A549 (cell line): ENCODE data around the gene FANCI. TPM values are rescaled to one million over a fixed set of nuclear protein-coding genes. Genes with fewer than 3 reads are reported as not detected.

ENCODE experiments used
- ATAC-seq, 2 experiments: fragments of 200-7000 bp in 1 of 2; fragments of >200 bp in 1 of 2; cut with Nextera tagmentation in 1 of 2; cut with Tn5 transposase in 1 of 2; 3 replicates each; pipeline versions ENCODE4 v1.8.0 to v1.9.1; 2018 to 2020; ENCODE audit warnings: mild to moderate bottlenecking in 1 of 2, moderate library complexity in 1 of 2
- CTCF ChIA-PET: fragments of 300-600 bp; sonication (Branson Sonifier 250); formaldehyde crosslinking; extraction: SDS; loops from one replicate; lab custom pipeline; 2021; ENCODE audit warnings: antibody characterized with exemption, inconsistent platforms; lab: Yijun Ruan, JAX
- POLR2A ChIA-PET: fragments of 350-600 bp; formaldehyde crosslinking; extraction: SDS; loops from one replicate; lab custom pipeline; 2021; ENCODE audit warnings: antibody characterized with exemption, inconsistent platforms; lab: Yijun Ruan, JAX
- DNase-seq, 2 experiments: peaks; one replicate each; pipeline versions ENCODE4 v3.0.0 to v3.0.0-alpha.2; 2011 to 2016; ENCODE audit warnings: low read depth in 1 of 2, low spot score in 1 of 2
- FAIRE-seq: peaks from 2 replicates; lab custom pipeline; 2011; peaks lifted over from hg19 to GRCh38; lab: Jason Lieb, UNC
- H3K27ac ChIP-seq, 2 experiments: fragments of >200 bp; sonication (Bioruptor Twin); formaldehyde crosslinking; 3 replicates each; pipeline ENCODE4 v1.5.1; 2016 to 2017
- H3K4me1 ChIP-seq: fragments of >200 bp; sonication (Bioruptor Twin); formaldehyde crosslinking; 3 replicates; pipeline ENCODE4 v1.6.1; 2016
- H3K4me2 ChIP-seq: fragments of >200 bp; sonication (Bioruptor Twin); formaldehyde crosslinking; 3 replicates; pipeline ENCODE4 v1.6.1; 2016
- H3K4me3 ChIP-seq: fragments of >200 bp; sonication (Bioruptor Twin); formaldehyde crosslinking; 3 replicates; pipeline ENCODE4 v1.5.1; 2016
- H3K9me3 ChIP-seq: fragments of >200 bp; sonication (Bioruptor Twin); formaldehyde crosslinking; 3 replicates; pipeline ENCODE4 v1.6.1; 2016
- CBX2 ChIP-seq: fragments of 200-600 bp; sonication (generic); IDR thresholded peaks from 2 replicates; pipeline ENCODE4 v1.6.1; 2016; ENCODE audit warnings: low read depth, mild to moderate bottlenecking, borderline replicate concordance
- CEBPB ChIP-seq, 2 experiments: fragments of >200 bp in 1 of 2; sonication (Bioruptor Twin) in 1 of 2; formaldehyde crosslinking in 1 of 2; IDR thresholded peaks; 2 replicates each; pipeline ENCODE4 v1.6.1; 2012 to 2016
- CHD2 ChIP-seq: fragments of 150-350 bp; IDR thresholded peaks from 2 replicates; pipeline ENCODE4 v1.6.1; 2014; ENCODE audit warnings: low read length; ENCODE audit not compliant: partially characterized antibody
- CHD4 ChIP-seq: fragments of 200-600 bp; sonication (generic); IDR thresholded peaks from 2 replicates; pipeline ENCODE4 v1.6.1; 2016; ENCODE audit warnings: antibody characterized with exemption, mild to moderate bottlenecking, borderline replicate concordance
- EHF ChIP-seq: fragments of 250-450 bp; sonication (Bioruptor Pico); IDR thresholded peaks from 2 replicates; pipeline ENCODE4 v1.5.0; 2020; ENCODE audit warnings: mild to moderate bottlenecking
- EHMT2 ChIP-seq: fragments of 200-600 bp; sonication (generic); IDR thresholded peaks from 2 replicates; pipeline ENCODE4 v1.6.1; 2016; ENCODE audit warnings: antibody characterized with exemption, low read depth, mild to moderate bottlenecking, moderate library complexity
- HDAC2 ChIP-seq: fragments of 200-600 bp; sonication (generic); IDR thresholded peaks from 2 replicates; pipeline ENCODE4 v1.6.1; 2016
- HOXB13 ChIP-seq: fragments of 250-450 bp; sonication (Bioruptor Pico); IDR thresholded peaks from 2 replicates; pipeline ENCODE4 v1.5.0; 2020; ENCODE audit warnings: low read depth, mild to moderate bottlenecking, moderate library complexity
- MAFK ChIP-seq: fragments of 450-650 bp; IDR thresholded peaks from 2 replicates; pipeline ENCODE4 v1.6.1; 2014; ENCODE audit not compliant: partially characterized antibody
- NPAS2 ChIP-seq: fragments of 250-450 bp; sonication (Bioruptor Pico); IDR thresholded peaks from 2 replicates; pipeline ENCODE4 v1.8.0; 2022; ENCODE audit warnings: mild to moderate bottlenecking, moderate library complexity, borderline replicate concordance
- PHF8 ChIP-seq: fragments of 200-600 bp; sonication (generic); IDR thresholded peaks from 2 replicates; pipeline ENCODE4 v1.6.1; 2016; ENCODE audit warnings: low read depth, mild to moderate bottlenecking, antibody characterized with exemption, moderate library complexity, borderline replicate concordance
- RARB ChIP-seq: fragments of 250-450 bp; sonication (Bioruptor Pico); IDR thresholded peaks from 2 replicates; pipeline ENCODE4 v1.8.0; 2021; ENCODE audit warnings: mild to moderate bottlenecking, moderate library complexity
- RCOR1 ChIP-seq: fragments of 150-350 bp; IDR thresholded peaks from 2 replicates; pipeline ENCODE4 v1.6.1; 2014; ENCODE audit warnings: antibody characterized with exemption, low read length, low read depth
- ZFP36 ChIP-seq: fragments of 450-650 bp; IDR thresholded peaks from 2 replicates; pipeline ENCODE4 v1.6.1; 2014; ENCODE audit warnings: borderline replicate concordance; ENCODE audit not compliant: partially characterized antibody
- WGBS: methylation state at CpG from one replicate; pipeline ENCODE4 v1.1.6; 2017; ENCODE audit errors: missing lambda C conversion rate; 5-methylcytosine and 5-hydroxymethylcytosine counted together
- polyA plus RNA-seq, 4 experiments: library from polyadenylated mRNA; depleted of rRNA in 3 of 4; stranded (reverse); fragments of >200 nt; fragmentation: RNase III in 1 of 4; extraction: RNeasy Plus Mini Kit Qiagen cat#74134 plus additional on column Dnase treatment in 1 of 4; gene quantifications; 2 replicates in 3 of 4; 3 replicates in 1 of 4; pipeline ENCODE4 v1.2.3, GENCODE V29; 2011 to 2017
- TF ChIP-seq, protein P1 (sequence below): fragments of >200 bp; sonication (Bioruptor Twin); formaldehyde crosslinking; IDR thresholded peaks from 3 replicates; pipeline ENCODE4 v1.5.1; 2016
- TF ChIP-seq, protein P2 (sequence below): fragments of 150-350 bp; IDR thresholded peaks from 2 replicates; pipeline ENCODE4 v1.6.1; 2014; ENCODE audit warnings: low read depth, mild to moderate bottlenecking, low read length
- TF ChIP-seq, protein P3 (sequence below): fragments of 200-600 bp; sonication (generic); IDR thresholded peaks from 2 replicates; pipeline ENCODE4 v1.6.1; 2016; ENCODE audit warnings: antibody characterized with exemption, mild to moderate bottlenecking, moderate library complexity
- TF ChIP-seq, protein P4 (sequence below): IDR thresholded peaks from 2 replicates; pipeline ENCODE4 v1.6.1; 2012
- TF ChIP-seq, protein P5 (sequence below): fragments of 450-650 bp; IDR thresholded peaks from 2 replicates; pipeline ENCODE4 v1.6.1; 2014; ENCODE audit warnings: antibody characterized with exemption

Gene FANCI
- polyA plus RNA-seq, 2 of the 4 experiments (the other 2 are of a cell fraction), result 101 to 123 TPM

DNA sequence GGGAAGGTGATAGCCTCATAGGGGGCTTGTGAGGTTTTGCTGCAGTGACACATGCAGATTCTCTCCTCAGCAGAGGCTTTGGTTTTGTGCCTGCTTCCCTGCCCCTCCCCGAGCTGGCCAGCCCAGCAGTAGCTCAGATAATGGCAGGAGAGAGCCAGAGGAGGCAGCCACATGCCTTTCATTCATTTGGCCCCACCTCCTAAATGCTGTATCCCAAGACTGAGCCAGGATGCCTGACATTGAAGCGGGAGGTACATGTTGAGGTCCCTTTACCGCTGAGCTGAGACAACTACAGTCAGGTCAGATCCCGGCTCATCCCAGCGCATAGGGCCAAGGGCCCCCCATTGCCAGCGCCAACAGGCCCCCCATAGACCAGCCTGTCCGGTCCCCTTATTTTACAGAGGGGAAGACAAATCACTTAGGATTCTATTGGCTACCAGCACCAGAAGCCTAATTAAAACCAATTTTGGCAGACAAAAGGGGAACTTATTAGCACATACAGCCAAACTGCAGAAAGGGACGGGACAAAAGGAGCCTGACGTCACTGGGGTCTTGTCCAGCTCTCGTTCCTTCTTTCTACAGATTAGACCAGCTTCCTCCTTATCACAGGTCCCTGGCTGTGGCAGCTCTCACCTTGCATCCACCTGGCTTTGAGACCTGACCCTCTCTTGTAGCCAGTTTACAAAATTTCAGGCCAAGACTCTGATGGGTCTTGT lies 102.9 kb downstream of the FANCI start:
- DNase-seq (no peak), FAIRE-seq (no peak), ATAC-seq (peak; percentile 40 to 65; a peak in 3 of 6 replicates)
- Histone ChIP-seq H3K4me1 (no peaks in the 10 kb centered on the region), H3K4me3 (no peak overlapping the region), H3K9me3 (no peaks in the 10 kb centered on the region), H3K27ac (no peak overlapping the region), H3K4me2 (no peak overlapping the region)
- CTCF ChIA-PET, result interaction anchor here (0.8 to 34.7 kb wide), 7 partner anchors 11 to 140 kb away, joined by 3 to 593 read pairs (median 4); no protein-coding TSS in a partner anchor
- WGBS, result 73% methylated on average over 10 of the region's 10 CpGs
- TF ChIP-seq, protein P1, sequence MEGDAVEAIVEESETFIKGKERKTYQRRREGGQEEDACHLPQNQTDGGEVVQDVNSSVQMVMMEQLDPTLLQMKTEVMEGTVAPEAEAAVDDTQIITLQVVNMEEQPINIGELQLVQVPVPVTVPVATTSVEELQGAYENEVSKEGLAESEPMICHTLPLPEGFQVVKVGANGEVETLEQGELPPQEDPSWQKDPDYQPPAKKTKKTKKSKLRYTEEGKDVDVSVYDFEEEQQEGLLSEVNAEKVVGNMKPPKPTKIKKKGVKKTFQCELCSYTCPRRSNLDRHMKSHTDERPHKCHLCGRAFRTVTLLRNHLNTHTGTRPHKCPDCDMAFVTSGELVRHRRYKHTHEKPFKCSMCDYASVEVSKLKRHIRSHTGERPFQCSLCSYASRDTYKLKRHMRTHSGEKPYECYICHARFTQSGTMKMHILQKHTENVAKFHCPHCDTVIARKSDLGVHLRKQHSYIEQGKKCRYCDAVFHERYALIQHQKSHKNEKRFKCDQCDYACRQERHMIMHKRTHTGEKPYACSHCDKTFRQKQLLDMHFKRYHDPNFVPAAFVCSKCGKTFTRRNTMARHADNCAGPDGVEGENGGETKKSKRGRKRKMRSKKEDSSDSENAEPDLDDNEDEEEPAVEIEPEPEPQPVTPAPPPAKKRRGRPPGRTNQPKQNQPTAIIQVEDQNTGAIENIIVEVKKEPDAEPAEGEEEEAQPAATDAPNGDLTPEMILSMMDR, result no peak
- no peak for TF ChIP-seq HOXB13 (CRISPR knock-in tag)
- no peak for TF ChIP-seq CHD4
- TF ChIP-seq HDAC2, result no peak
- TF ChIP-seq, all 56 proteins: peak for 0
- POLR2A ChIA-PET, result no interaction called here

DNA sequence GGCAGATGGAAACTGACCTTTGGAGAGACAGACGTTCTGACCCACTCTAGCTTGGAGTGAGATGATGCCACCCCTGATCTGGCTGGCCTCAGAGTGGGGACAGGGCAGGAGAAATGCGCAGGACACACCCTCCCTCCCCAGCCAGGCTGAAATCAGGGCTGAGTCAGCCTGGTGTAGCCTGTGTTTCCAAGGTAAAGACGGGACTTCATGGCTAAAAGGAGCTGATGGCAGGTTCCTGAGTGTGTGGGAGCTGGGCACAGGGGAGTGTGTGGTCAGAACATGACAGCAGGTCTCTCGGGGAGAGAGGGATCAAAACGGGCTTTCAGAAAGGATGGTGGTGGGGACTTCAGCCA lies 105.4 kb downstream of the FANCI start:
- WGBS, result 30% methylated on average over 5 of the region's 5 CpGs
- Histone ChIP-seq H3K4me2 (no peak overlapping the region), H3K4me3 (no peak overlapping the region), H3K27ac (no peak overlapping the region), H3K9me3 (no peaks in the 10 kb centered on the region), H3K4me1 (no peaks in the 10 kb centered on the region)
- ATAC-seq, result 0 out of 6 replicates have a peak, but pooled peaks of 1 of the 2 experiments have one; percentile 20
- DNase-seq, result no peak
- TF ChIP-seq RARB (CRISPR knock-in tag) (no peak), CBX2 (no peak)
- FAIRE-seq, result no peak
- ChIA-PET POLR2A (no interaction called here), CTCF (interaction anchor here (0.6 to 34.7 kb wide), 6 partner anchors 8 to 142 kb away, joined by 3 to 593 read pairs (median 4); partner anchors contain the start of gene POLG)

DNA sequence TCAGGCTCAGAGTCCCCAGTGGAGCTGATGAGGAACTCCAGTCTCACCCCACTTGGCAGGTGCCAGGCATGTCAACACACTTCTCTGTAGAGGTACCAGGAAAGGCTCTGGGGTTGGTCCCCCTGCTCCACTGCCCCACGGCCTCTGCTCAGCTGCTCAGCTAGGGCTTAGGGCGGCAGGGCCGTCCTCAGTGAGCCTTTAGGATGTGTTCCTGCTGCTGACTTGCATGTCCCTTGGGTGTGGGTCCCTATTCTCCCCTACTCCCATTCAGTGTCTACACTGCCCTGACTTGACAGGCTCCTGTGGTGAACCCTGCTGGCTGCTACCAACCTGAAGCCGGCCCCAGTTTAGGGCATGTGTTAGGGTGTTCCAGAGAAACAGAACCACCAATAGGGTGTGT lies 108.7 kb downstream of the FANCI start:
- Histone ChIP-seq H3K4me1 (0 out of 3 replicates have a peak, but pooled peaks cover 3% of the 10 kb centered on the region), H3K4me3 (no peak overlapping the region), H3K27ac (no peak overlapping the region), H3K9me3 (no peaks in the 10 kb centered on the region), H3K4me2 (no peak overlapping the region)
- FAIRE-seq (no peak), ATAC-seq (peak; percentile 37 to 48; a peak in 3 of 6 replicates), DNase-seq (no peak)
- POLR2A ChIA-PET, result no interaction called here
- WGBS, result 42% methylated on average over 4 of the region's 4 CpGs
- CTCF ChIA-PET, result interaction anchor here (1.0 to 19.6 kb wide), 6 partner anchors 19 to 145 kb away, joined by 3 to 593 read pairs (median 122); partner anchors contain the start of gene POLG
- TF ChIP-seq, protein P2, sequence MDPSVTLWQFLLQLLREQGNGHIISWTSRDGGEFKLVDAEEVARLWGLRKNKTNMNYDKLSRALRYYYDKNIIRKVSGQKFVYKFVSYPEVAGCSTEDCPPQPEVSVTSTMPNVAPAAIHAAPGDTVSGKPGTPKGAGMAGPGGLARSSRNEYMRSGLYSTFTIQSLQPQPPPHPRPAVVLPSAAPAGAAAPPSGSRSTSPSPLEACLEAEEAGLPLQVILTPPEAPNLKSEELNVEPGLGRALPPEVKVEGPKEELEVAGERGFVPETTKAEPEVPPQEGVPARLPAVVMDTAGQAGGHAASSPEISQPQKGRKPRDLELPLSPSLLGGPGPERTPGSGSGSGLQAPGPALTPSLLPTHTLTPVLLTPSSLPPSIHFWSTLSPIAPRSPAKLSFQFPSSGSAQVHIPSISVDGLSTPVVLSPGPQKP, result no peak
- TF ChIP-seq, protein P3, sequence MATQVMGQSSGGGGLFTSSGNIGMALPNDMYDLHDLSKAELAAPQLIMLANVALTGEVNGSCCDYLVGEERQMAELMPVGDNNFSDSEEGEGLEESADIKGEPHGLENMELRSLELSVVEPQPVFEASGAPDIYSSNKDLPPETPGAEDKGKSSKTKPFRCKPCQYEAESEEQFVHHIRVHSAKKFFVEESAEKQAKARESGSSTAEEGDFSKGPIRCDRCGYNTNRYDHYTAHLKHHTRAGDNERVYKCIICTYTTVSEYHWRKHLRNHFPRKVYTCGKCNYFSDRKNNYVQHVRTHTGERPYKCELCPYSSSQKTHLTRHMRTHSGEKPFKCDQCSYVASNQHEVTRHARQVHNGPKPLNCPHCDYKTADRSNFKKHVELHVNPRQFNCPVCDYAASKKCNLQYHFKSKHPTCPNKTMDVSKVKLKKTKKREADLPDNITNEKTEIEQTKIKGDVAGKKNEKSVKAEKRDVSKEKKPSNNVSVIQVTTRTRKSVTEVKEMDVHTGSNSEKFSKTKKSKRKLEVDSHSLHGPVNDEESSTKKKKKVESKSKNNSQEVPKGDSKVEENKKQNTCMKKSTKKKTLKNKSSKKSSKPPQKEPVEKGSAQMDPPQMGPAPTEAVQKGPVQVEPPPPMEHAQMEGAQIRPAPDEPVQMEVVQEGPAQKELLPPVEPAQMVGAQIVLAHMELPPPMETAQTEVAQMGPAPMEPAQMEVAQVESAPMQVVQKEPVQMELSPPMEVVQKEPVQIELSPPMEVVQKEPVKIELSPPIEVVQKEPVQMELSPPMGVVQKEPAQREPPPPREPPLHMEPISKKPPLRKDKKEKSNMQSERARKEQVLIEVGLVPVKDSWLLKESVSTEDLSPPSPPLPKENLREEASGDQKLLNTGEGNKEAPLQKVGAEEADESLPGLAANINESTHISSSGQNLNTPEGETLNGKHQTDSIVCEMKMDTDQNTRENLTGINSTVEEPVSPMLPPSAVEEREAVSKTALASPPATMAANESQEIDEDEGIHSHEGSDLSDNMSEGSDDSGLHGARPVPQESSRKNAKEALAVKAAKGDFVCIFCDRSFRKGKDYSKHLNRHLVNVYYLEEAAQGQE, result no peak
- TF ChIP-seq CEBPB (IDR thresholded peaks at IDR 0.05), result no peak
- TF ChIP-seq, protein P4, sequence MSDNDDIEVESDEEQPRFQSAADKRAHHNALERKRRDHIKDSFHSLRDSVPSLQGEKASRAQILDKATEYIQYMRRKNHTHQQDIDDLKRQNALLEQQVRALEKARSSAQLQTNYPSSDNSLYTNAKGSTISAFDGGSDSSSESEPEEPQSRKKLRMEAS, result no peak
- no peak for TF ChIP-seq CHD2
- TF ChIP-seq, protein P5, sequence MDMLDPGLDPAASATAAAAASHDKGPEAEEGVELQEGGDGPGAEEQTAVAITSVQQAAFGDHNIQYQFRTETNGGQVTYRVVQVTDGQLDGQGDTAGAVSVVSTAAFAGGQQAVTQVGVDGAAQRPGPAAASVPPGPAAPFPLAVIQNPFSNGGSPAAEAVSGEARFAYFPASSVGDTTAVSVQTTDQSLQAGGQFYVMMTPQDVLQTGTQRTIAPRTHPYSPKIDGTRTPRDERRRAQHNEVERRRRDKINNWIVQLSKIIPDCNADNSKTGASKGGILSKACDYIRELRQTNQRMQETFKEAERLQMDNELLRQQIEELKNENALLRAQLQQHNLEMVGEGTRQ, result no peak
- TF ChIP-seq ZFP36, result no peak
- no peak for TF ChIP-seq CHD4
- TF ChIP-seq PHF8, result no peak
- no peak for TF ChIP-seq CBX2
- TF ChIP-seq EHF (CRISPR knock-in tag), result no peak
- no peak for TF ChIP-seq EHMT2
- no peak for TF ChIP-seq RCOR1
- TF ChIP-seq MAFK, result no peak
- TF ChIP-seq NPAS2 (CRISPR knock-in tag), result no peak
- no peak for TF ChIP-seq HDAC2
